SU-DHL-6 (cell line): ENCODE data around the gene COPS7A.
"Not testable (repeated sequence)": the region's sequence is repeated elsewhere in the genome, so short reads cannot be mapped to it uniquely, and the experiment has no call there.

Experiments
- H2AFZ ChIP-seq: fragments of 200-600 bp; sonication (generic); 2 replicates; pipeline ENCODE4 v1.6.1; 2014; ENCODE audit warnings: low read depth, mild to moderate bottlenecking, moderate library complexity, mixed read lengths, antibody characterized with exemption, low read length; ENCODE audit not compliant: severe bottlenecking
- H3F3A ChIP-seq: fragments of 200-600 bp; shearing (Covaris generic); 2 replicates; pipeline ENCODE4 v1.6.0; 2016; ENCODE audit warnings: antibody characterized with exemption, mild to moderate bottlenecking; ENCODE audit not compliant: insufficient read depth
- H3K27ac ChIP-seq: fragments of 200-600 bp; sonication (generic); 2 replicates; pipeline ENCODE4 v1.5.1; 2016; ENCODE audit warnings: low read depth, mild to moderate bottlenecking, low read length, moderate library complexity, mixed read lengths
- H3K27me3 ChIP-seq: fragments of 200-600 bp; sonication (generic), shearing (Covaris generic); 2 replicates; pipeline ENCODE4 v1.6.0; 2014; ENCODE audit warnings: mild to moderate bottlenecking, low read length
- H3K36me3 ChIP-seq: fragments of 200-600 bp; sonication (generic); 2 replicates; pipeline ENCODE4 v1.6.1; 2014; ENCODE audit warnings: mild to moderate bottlenecking, low read length, mixed read lengths
- H3K4me2 ChIP-seq: fragments of 300-600, 200-600 bp; shearing (Covaris generic), sonication (generic); 2 replicates; pipeline ENCODE4 v1.6.0; 2014; ENCODE audit warnings: low read length, low read depth, mild to moderate bottlenecking; ENCODE audit not compliant: poor library complexity, severe bottlenecking
- H3K4me3 ChIP-seq: fragments of 200-600 bp; sonication (generic); 2 replicates; pipeline ENCODE4 v1.5.1; 2014; ENCODE audit warnings: antibody characterized with exemption, low read length, mild to moderate bottlenecking, mixed read lengths; ENCODE audit not compliant: insufficient read depth, poor library complexity, severe bottlenecking
- H3K79me2 ChIP-seq: fragments of 200-600 bp; sonication (generic); 2 replicates; pipeline ENCODE4 v1.6.1; 2014; ENCODE audit warnings: mild to moderate bottlenecking, low read length, moderate library complexity; ENCODE audit not compliant: insufficient read depth
- H3K9ac ChIP-seq: fragments of 200-600 bp; sonication (generic); 2 replicates; pipeline ENCODE4 v1.7.0; 2014; ENCODE audit warnings: mild to moderate bottlenecking, low read length
- H3K9me2 ChIP-seq: fragments of 200-600 bp; sonication (generic); replicated peaks from 2 replicates; pipeline ENCODE4 v1.6.1; 2014; ENCODE audit warnings: low read length; ENCODE audit not compliant: insufficient read depth
- H3K9me3 ChIP-seq: fragments of 200-600 bp; sonication (generic); 2 replicates; pipeline ENCODE4 v1.6.1; 2014; ENCODE audit warnings: low read length, mixed read lengths; ENCODE audit not compliant: insufficient read depth
- H4K20me1 ChIP-seq: fragments of 200-600 bp; sonication (generic); 2 replicates; pipeline ENCODE4 v1.6.1; 2014; ENCODE audit warnings: low read depth, mild to moderate bottlenecking, antibody characterized with exemption, low read length, moderate library complexity, mixed read lengths
- CTCF ChIP-seq: fragments of 200-600 bp; sonication (generic); IDR thresholded peaks from one replicate; pipeline ENCODE4 v1.5.1; 2017; ENCODE audit warnings: antibody characterized with exemption, mild to moderate bottlenecking, low read length, moderate library complexity; ENCODE audit not compliant: insufficient read depth, poor library complexity, severe bottlenecking
- EZH2phosphoT487 ChIP-seq: fragments of 200-600 bp; sonication (generic), shearing (Covaris generic); conservative IDR thresholded peaks from 2 replicates; pipeline ENCODE4 v1.6.1; 2018; ENCODE audit warnings: mild to moderate bottlenecking, antibody characterized with exemption, low read length, moderate library complexity, mixed read lengths

The COPS7A gene

GRCh38 chr12:6700646-6701051 is 23.2 kb upstream of the COPS7A start, which contains the start of gene PIANP:
Gene PIANP (minus strand): TSS chr12:6700815. CDS start chr12:6698061, 2,754 bp downstream.
- H3K4me3 ChIP-seq = no peak within 1 kb of the TSS
- no peak within 1 kb of the TSS for H3K9ac ChIP-seq
- no peak within 1 kb of the TSS for H3K27ac ChIP-seq
- no peaks in the 10 kb centered on the region for H3K79me2 ChIP-seq
- TF ChIP-seq CTCF (no peak), EZH2phosphoT487 (no peak)
- H3F3A ChIP-seq = no peaks in the 10 kb centered on the region
- H3K36me3 ChIP-seq = no peaks in the 10 kb centered on the region
- no peaks in the 10 kb centered on the region for H3K9me2 ChIP-seq
- no peaks in the 10 kb centered on the region for H3K9me3 ChIP-seq
- H3K4me2 ChIP-seq = no peak within 1 kb of the TSS
- H2AFZ ChIP-seq = no peak within 1 kb of the TSS
- no peaks in the 10 kb centered on the region for H4K20me1 ChIP-seq
- H3K27me3 ChIP-seq = no peaks in the 10 kb centered on the region

GRCh38 chr12:6701078-6701768 is 22.6 kb upstream of the COPS7A start:
- Histone ChIP-seq H3K9me2 (no peaks in the 10 kb centered on the region), H3K4me2 (no peak overlapping the region), H2AFZ (no peak overlapping the region), H3K27me3 (no peaks in the 10 kb centered on the region), H3K79me2 (no peaks in the 10 kb centered on the region), H3F3A (no peaks in the 10 kb centered on the region), H3K4me3 (no peak overlapping the region), H4K20me1 (no peaks in the 10 kb centered on the region), H3K9me3 (no peaks in the 10 kb centered on the region), H3K36me3 (no peaks in the 10 kb centered on the region), H3K27ac (no peak overlapping the region), H3K9ac (no peak overlapping the region)
- no peak for TF ChIP-seq CTCF
- TF ChIP-seq EZH2phosphoT487 = no peak

- H3K9me2 ChIP-seq = no peaks in the 10 kb centered on the region
- no peaks in the 10 kb centered on the region for H3K27me3 ChIP-seq
- no peaks in the 10 kb centered on the region for H3F3A ChIP-seq
- no peaks in the 10 kb centered on the region for H3K36me3 ChIP-seq
- no peaks in the 10 kb centered on the region for H3K9me3 ChIP-seq
- TF ChIP-seq CTCF (no peak), EZH2phosphoT487 (no peak)
- H3K4me3 ChIP-seq = no peak overlapping the region
- no peaks in the 10 kb centered on the region for H4K20me1 ChIP-seq
- H3K9ac ChIP-seq = no peak overlapping the region
- H2AFZ ChIP-seq = no peak overlapping the region
- H3K4me2 ChIP-seq = no peak overlapping the region
- H3K27ac ChIP-seq = no peak overlapping the region
- no peaks in the 10 kb centered on the region for H3K79me2 ChIP-seq
These were observed 20.2 kb upstream of the COPS7A start for GRCh38 chr12:6703631-6704030.

- not testable (repeated sequence) for H3K36me3 ChIP-seq, H2AFZ ChIP-seq, H3K9me2 ChIP-seq, H3K9ac ChIP-seq, H3K4me2 ChIP-seq, H3F3A ChIP-seq, H4K20me1 ChIP-seq, H3K27me3 ChIP-seq, H3K27ac ChIP-seq, H3K79me2 ChIP-seq, H3K4me3 ChIP-seq, H3K9me3 ChIP-seq
These were observed 15.5 kb upstream of the COPS7A start for GRCh38 chr12:6708351-6708750.
